Suprapubic skin (tissue), 4 donors: ENCODE results near the gene KRT6C.

Source experiments
- POLR2A ChIP-seq, 2 donors: fragments of 450-650 bp; IDR thresholded peaks; one replicate each; pipeline ENCODE4 v1.6.1; 2017; ENCODE audit warnings: antibody characterized with exemption in 2 of 2, mild to moderate bottlenecking in 2 of 2, moderate library complexity in 2 of 2
- POLR2AphosphoS5 ChIP-seq, 3 donors: sonication (generic); formaldehyde crosslinking; IDR thresholded peaks; one replicate each; pipeline ENCODE4 v1.6.1; 2017; ENCODE audit warnings: antibody characterized with exemption in 3 of 3
- TF ChIP-seq, protein P1 (sequence below), 2 donors: fragments of 200-600 bp in 1 of 2; fragments of 450-650 bp in 1 of 2; sonication (generic) in 1 of 2; IDR thresholded peaks; one replicate each; pipeline ENCODE4 v1.5.1; 2016 to 2019; ENCODE audit warnings: antibody characterized with exemption in 2 of 2, mild to moderate bottlenecking in 1 of 2, moderate library complexity in 1 of 2

DNA sequence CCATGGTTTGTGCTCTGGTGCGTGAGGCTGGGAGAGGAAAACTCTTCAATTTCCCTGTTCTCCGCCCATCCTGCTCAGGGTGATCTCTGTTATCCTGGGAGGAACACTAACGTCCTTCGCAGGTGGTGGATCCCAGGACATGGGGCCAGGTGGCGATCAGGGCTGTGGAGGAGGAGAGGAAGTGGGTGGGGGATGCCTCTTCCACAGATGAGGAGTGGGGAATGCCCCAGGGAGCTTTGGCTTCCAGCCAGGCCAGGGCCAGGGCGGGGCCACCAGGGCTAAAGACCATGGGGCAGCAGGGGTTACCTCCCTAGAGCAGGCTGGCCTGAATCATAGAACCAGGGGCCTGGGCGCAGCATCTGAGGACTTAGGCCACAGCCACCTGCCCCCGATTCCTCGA is 36.1 kb downstream of the KRT6C start:
- TF ChIP-seq POLR2AphosphoS5 (IDR thresholded peaks at IDR 0.05) (no peak), POLR2A (IDR thresholded peaks at IDR 0.05) (no peak)
- TF ChIP-seq, protein P1, sequence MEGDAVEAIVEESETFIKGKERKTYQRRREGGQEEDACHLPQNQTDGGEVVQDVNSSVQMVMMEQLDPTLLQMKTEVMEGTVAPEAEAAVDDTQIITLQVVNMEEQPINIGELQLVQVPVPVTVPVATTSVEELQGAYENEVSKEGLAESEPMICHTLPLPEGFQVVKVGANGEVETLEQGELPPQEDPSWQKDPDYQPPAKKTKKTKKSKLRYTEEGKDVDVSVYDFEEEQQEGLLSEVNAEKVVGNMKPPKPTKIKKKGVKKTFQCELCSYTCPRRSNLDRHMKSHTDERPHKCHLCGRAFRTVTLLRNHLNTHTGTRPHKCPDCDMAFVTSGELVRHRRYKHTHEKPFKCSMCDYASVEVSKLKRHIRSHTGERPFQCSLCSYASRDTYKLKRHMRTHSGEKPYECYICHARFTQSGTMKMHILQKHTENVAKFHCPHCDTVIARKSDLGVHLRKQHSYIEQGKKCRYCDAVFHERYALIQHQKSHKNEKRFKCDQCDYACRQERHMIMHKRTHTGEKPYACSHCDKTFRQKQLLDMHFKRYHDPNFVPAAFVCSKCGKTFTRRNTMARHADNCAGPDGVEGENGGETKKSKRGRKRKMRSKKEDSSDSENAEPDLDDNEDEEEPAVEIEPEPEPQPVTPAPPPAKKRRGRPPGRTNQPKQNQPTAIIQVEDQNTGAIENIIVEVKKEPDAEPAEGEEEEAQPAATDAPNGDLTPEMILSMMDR (IDR thresholded peaks at IDR 0.05): no peak
